Spinal cord (tissue), 10 donors: Measurements from ENCODE around the gene TMEM91. TPM values are rescaled to one million over a fixed set of nuclear protein-coding genes. Genes with fewer than 3 reads are reported as not detected.
A peak's percentile ranks its signal among the peaks of the same experiment; 100 is the strongest.

Source experiments
- DNase-seq, 6 donors: peaks; one replicate each; pipeline versions ENCODE4 v3.0.0 to v3.0.0-alpha.2; 2013 to 2015; ENCODE audit warnings: low spot score in 6 of 6, low read depth in 4 of 6
- H3K27ac ChIP-seq: one replicate; pipeline ENCODE4 v1.5.1; 2013; ENCODE audit warnings: low read depth, low read length, control low read depth
- H3K27me3 ChIP-seq: one replicate; pipeline ENCODE4 v1.6.1; 2013; ENCODE audit warnings: low read length; ENCODE audit not compliant: control insufficient read depth, insufficient read depth
- H3K36me3 ChIP-seq: one replicate; pipeline ENCODE4 v1.6.1; 2013; ENCODE audit warnings: low read length; ENCODE audit not compliant: control insufficient read depth, insufficient read depth
- H3K4me1 ChIP-seq: one replicate; pipeline ENCODE4 v1.6.1; 2013; ENCODE audit warnings: low read length; ENCODE audit not compliant: control insufficient read depth, insufficient read depth
- H3K4me3 ChIP-seq: one replicate; pipeline ENCODE4 v1.5.1; 2013; ENCODE audit warnings: low read depth, low read length, control low read depth
- H3K9me3 ChIP-seq: one replicate; pipeline ENCODE4 v1.6.1; 2013; ENCODE audit warnings: low read length; ENCODE audit not compliant: control insufficient read depth, insufficient read depth
- WGBS: methylation state at CpG from one replicate; pipeline ENCODE4 v1.1.5; 2013; ENCODE audit warnings: missing lambda C conversion rate; ENCODE audit not compliant: insufficient coverage; 5-methylcytosine and 5-hydroxymethylcytosine counted together
- polyA plus RNA-seq, 2 donors: library from polyadenylated mRNA; unstranded; fragments of 120-200 nt; gene quantifications; one replicate each; pipeline ENCODE4 v1.2.1, GENCODE V29; 2013; ENCODE audit not compliant: insufficient read length in 2 of 2
- total RNA-seq, 2 donors: library from RNA; depleted of rRNA in 1 of 2; stranded (reverse); fragments of 120-200 nt in 1 of 2; fragments of >200 nt in 1 of 2; gene quantifications; one replicate each; pipeline versions ENCODE4 v1.2.3 to v1.2.4, GENCODE V29; 2013 to 2014
- donor health status: healthy.

The TMEM91 gene
- total and polyA plus RNA-seq, 4 donors: 8.1 to 37.5 (median 26.8) TPM

GRCh38 chr19:41426116-41426841, 49.9 kb downstream of the TMEM91 start:
- Histone ChIP-seq H3K9me3 (no peaks in the 10 kb centered on the region), H3K4me3 (no peak overlapping the region), H3K4me1 (peaks cover 9% of the 10 kb centered on the region), H3K27me3 (no peaks in the 10 kb centered on the region), H3K36me3 (peaks cover 76% of the 10 kb centered on the region), H3K27ac (no peak overlapping the region)
- WGBS: 84% methylated on average over 32 of the region's 36 CpGs
- no peak for DNase-seq

GRCh38 chr19:41426952-41427646, 50.8 kb downstream of the TMEM91 start, which contains the start of gene B3GNT8:
Gene B3GNT8 (minus strand): TSS chr19:41427374. CDS start chr19:41426778, 596 bp downstream.
- H3K27ac ChIP-seq: peak within 1 kb of the TSS; percentile 29
- WGBS: 21% methylated on average over 18 of the region's 19 CpGs
- peaks cover 76% of the 10 kb centered on the region for H3K36me3 ChIP-seq
- peak within 1 kb of the TSS; percentile 24 for H3K4me3 ChIP-seq
- peak in 1 of 6 donors; percentile 68 for DNase-seq
- H3K4me1 ChIP-seq: peaks cover 13% of the 10 kb centered on the region
- no peaks in the 10 kb centered on the region for H3K27me3 ChIP-seq
- H3K9me3 ChIP-seq: no peaks in the 10 kb centered on the region

- Histone ChIP-seq H3K27ac (peak overlapping the region; percentile 15), H3K4me1 (peaks cover 13% of the 10 kb centered on the region), H3K36me3 (peaks cover 76% of the 10 kb centered on the region), H3K9me3 (no peaks in the 10 kb centered on the region), H3K4me3 (no peak overlapping the region), H3K27me3 (no peaks in the 10 kb centered on the region)
- WGBS: 24% methylated on average over 21 of the region's 23 CpGs
- DNase-seq: peak in 1 of 6 donors; percentile 40
Measured at GRCh38 chr19:41427647-41428480, 51.5 kb downstream of the TMEM91 start.

DNA sequence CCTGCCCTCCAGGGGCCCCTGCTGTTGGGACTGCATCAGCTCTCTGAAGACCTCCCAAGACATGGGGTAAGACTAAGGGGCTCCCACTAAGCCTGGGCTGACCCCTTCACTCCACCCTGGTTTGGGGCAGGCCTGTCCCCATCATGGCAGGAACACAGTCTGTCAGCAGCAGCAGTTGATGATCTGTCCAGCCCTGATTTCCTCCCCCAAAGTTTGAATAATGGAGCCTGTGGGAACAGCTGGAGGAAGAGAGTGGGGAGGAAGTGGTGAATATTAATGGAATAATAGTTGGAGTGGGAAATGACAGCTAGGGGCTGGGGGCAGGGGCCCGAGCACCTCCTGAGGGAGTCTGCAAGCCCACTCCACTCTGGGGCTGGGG, 52.1 kb downstream of the TMEM91 start:
- no peak overlapping the region for H3K4me3 ChIP-seq
- no peaks in the 10 kb centered on the region for H3K27me3 ChIP-seq
- H3K27ac ChIP-seq: no peak overlapping the region
- WGBS: no CpG with 5 or more reads among the region's 1 CpG
- H3K9me3 ChIP-seq: no peaks in the 10 kb centered on the region
- peaks cover 13% of the 10 kb centered on the region for H3K4me1 ChIP-seq
- DNase-seq: no peak
- H3K36me3 ChIP-seq: peaks cover 76% of the 10 kb centered on the region

DNA sequence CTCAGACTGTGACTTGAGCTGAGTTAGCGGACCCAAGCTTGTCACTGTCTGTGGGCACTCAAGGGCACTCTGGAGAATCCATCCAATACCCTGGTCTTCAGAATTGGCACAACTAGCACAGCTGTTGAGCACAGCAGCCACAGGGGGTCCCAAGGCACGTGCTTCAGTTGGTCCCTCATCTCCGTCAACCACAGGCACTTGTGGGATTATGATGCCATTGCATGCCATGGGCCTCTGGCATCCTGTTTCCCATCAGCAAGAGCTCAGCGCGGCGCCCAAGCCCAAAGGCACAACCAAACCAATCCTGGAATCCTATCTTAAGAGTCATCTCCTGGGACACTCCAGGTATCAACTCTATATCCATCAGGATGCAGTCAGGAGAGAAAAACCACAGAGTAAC, 54.6 kb downstream of the TMEM91 start:
- peak in 1 of 6 donors; percentile 5 for DNase-seq
- Histone ChIP-seq H3K36me3 (peaks cover 58% of the 10 kb centered on the region), H3K4me1 (peaks cover 13% of the 10 kb centered on the region), H3K9me3 (no peaks in the 10 kb centered on the region), H3K27me3 (no peaks in the 10 kb centered on the region), H3K27ac (no peak overlapping the region), H3K4me3 (no peak overlapping the region)
- 82% methylated on average over 6 of the region's 6 CpGs for WGBS

GRCh38 chr19:41431426-41432386, 55.4 kb downstream of the TMEM91 start:
- H3K27me3 ChIP-seq: no peaks in the 10 kb centered on the region
- 81% methylated on average over 17 of the region's 23 CpGs for WGBS
- H3K4me3 ChIP-seq: no peak overlapping the region
- H3K4me1 ChIP-seq: peaks cover 13% of the 10 kb centered on the region
- H3K36me3 ChIP-seq: peaks cover 54% of the 10 kb centered on the region
- H3K27ac ChIP-seq: no peak overlapping the region
- no peaks in the 10 kb centered on the region for H3K9me3 ChIP-seq
- peak in 1 of 6 donors; percentile 19 for DNase-seq

DNA sequence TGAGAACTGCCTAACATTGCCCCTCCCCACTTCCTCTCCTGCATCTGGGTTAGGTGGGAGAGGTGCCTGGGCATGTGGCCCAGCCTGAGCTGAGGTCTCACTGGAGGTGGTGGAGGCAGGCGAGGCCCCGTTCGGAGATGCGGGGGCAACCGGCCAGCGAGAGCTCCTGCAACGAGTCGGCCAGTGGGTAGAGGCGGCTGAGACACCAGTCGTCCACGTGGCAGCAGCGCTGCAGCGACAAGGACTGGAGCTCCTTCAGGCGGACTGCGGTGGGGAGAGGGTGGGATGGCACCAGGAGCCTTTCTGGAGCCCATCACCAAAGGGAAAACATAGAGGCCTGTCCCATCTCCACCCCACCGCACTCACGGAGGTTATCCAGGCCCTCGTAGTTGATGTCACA, 56.8 kb downstream of the TMEM91 start:
- Histone ChIP-seq H3K4me1 (peaks cover 7% of the 10 kb centered on the region), H3K4me3 (no peak overlapping the region), H3K27me3 (no peaks in the 10 kb centered on the region), H3K9me3 (no peaks in the 10 kb centered on the region), H3K36me3 (peaks cover 52% of the 10 kb centered on the region), H3K27ac (no peak overlapping the region)
- 85% methylated on average over 16 of the region's 18 CpGs for WGBS
- no peak for DNase-seq
